Ammon's horn (tissue), 1 donor: ENCODE measurements around the gene MPC1.

Experiments used
- DNase-seq: peaks from one replicate; pipeline ENCODE4 v3.0.0-alpha.2; 2016; ENCODE audit warnings: low spot score

Gene MPC1

DNA sequence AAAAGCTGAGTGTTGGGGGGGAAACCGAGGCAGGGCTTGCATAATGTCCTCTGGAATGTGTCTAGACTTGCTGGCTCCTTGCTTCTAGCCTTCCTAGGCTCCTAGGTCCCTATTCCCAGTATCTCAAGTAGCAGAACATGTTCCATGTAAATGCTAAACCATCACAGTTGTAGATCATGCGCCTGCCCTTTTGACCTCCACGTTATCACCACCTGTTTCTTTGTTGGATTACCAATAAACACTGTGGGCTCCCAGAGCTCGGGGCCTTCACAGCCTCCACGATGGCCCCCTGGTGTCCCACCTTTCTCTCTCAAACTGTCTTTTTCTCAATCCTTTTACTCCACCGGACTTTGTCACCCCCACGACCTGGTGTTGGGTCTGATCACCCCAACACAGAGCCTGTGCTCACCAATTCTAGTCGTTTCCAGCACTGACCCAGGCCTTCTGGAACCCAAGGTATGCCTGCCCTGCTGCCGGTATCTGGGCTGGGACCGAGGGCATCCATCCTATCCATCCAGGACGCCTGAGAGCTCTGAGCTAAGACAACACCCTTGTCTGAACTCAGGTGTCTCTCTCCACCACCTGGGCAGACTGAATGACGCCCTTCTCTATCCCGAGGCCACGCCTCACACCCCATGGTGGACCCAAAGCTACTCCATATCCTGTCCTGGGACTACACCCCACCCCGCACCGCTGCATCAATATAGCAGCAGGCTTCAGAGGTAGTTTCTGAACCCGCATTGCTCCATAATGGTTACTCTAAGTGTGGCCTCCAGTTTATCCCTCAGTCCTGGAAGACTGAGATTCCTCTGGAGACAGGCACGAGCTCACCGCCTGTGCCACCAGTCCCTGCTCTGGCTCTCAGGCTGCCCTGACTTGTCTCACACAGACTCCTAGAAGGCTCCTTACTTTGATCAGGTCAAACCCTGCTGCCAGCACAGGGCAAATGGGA lies 65.2 kb downstream of the MPC1 start:
- DNase-seq: no peak

GRCh38 chr6:166315436-166315835 lies 67.3 kb downstream of the MPC1 start:
- DNase-seq: no peak
